GM18511 (cell line): Measurements from ENCODE around the gene CABP4.

ENCODE experiments used
- ATAC-seq: cut with Tn5 transposase; IDR thresholded peaks from one replicate; pipeline ENCODE4 v1.9.1; 2021; ENCODE audit warnings: mild to moderate bottlenecking, moderate library complexity; ENCODE audit not compliant: unreplicated experiment

CABP4 gene

GRCh38 chr11:67455054-67455453, at the start of gene CABP4:
CABP4 (plus strand) TSS chr11:67455354; CDS start chr11:67455424, 70 bp downstream.
- ATAC-seq: no peak

- no peak for ATAC-seq
Measured at GRCh38 chr11:67405688-67406339, 49.3 kb upstream of the CABP4 start.

- no peak for ATAC-seq
Measured at GRCh38 chr11:67406420-67406968, 48.7 kb upstream of the CABP4 start.

- ATAC-seq: no peak
Measured at GRCh38 chr11:67406969-67407687, 48.0 kb upstream of the CABP4 start.

- no peak for ATAC-seq
Measured at GRCh38 chr11:67407688-67408163, 47.4 kb upstream of the CABP4 start.

GRCh38 chr11:67408437-67409200, 46.5 kb upstream of the CABP4 start:
- no peak for ATAC-seq

- peak; percentile 53 for ATAC-seq
Measured at GRCh38 chr11:67409261-67409666, 45.9 kb upstream of the CABP4 start.

- ATAC-seq: no peak
Measured at GRCh38 chr11:67409781-67410368, 45.3 kb upstream of the CABP4 start.

- no peak for ATAC-seq
Measured at GRCh38 chr11:67410369-67410831, 44.8 kb upstream of the CABP4 start.

GRCh38 chr11:67410984-67411784, 44.0 kb upstream of the CABP4 start:
- no peak for ATAC-seq

GRCh38 chr11:67411785-67412152, 43.4 kb upstream of the CABP4 start:
- no peak for ATAC-seq

- ATAC-seq: no peak
Measured at GRCh38 chr11:67412495-67413179, 42.5 kb upstream of the CABP4 start.

- ATAC-seq: no peak
Measured at GRCh38 chr11:67413266-67413849, 41.8 kb upstream of the CABP4 start.

GRCh38 chr11:67415501-67416304, 39.5 kb upstream of the CABP4 start, which contains the start of gene CARNS1:
CARNS1 (plus strand) TSS chr11:67415678; CDS start chr11:67416200, 522 bp downstream.
- no peak for ATAC-seq

GRCh38 chr11:67416416-67417335, 38.5 kb upstream of the CABP4 start:
- no peak for ATAC-seq

GRCh38 chr11:67417425-67417824, 37.7 kb upstream of the CABP4 start:
- ATAC-seq: no peak
